Subcutaneous adipose tissue (tissue), 4 donors: Measurements from ENCODE around the gene ZNF354B. TPM values are rescaled to one million over a fixed set of nuclear protein-coding genes. Genes with fewer than 3 reads are reported as not detected.

Source experiments
- total RNA-seq, 4 donors: library from RNA; depleted of rRNA; stranded (reverse); fragments of >200 nt; gene quantifications; one replicate each; pipeline ENCODE4 v1.1.0, GENCODE V29; 2016
- TF ChIP-seq, protein P1 (sequence below): fragments of 450-650 bp; IDR thresholded peaks from one replicate; pipeline ENCODE4 v1.5.1; 2016; ENCODE audit warnings: low read depth, mild to moderate bottlenecking, control low read depth, antibody characterized with exemption, moderate library complexity

Gene ZNF354B
- total RNA-seq, 4 donors from 2014 or later = 18.9 to 30.0 (median 20.2) TPM

GRCh38 chr5:178866946-178867345 lies 7.2 kb downstream of the ZNF354B start:
- TF ChIP-seq, protein P1, sequence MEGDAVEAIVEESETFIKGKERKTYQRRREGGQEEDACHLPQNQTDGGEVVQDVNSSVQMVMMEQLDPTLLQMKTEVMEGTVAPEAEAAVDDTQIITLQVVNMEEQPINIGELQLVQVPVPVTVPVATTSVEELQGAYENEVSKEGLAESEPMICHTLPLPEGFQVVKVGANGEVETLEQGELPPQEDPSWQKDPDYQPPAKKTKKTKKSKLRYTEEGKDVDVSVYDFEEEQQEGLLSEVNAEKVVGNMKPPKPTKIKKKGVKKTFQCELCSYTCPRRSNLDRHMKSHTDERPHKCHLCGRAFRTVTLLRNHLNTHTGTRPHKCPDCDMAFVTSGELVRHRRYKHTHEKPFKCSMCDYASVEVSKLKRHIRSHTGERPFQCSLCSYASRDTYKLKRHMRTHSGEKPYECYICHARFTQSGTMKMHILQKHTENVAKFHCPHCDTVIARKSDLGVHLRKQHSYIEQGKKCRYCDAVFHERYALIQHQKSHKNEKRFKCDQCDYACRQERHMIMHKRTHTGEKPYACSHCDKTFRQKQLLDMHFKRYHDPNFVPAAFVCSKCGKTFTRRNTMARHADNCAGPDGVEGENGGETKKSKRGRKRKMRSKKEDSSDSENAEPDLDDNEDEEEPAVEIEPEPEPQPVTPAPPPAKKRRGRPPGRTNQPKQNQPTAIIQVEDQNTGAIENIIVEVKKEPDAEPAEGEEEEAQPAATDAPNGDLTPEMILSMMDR = no peak

DNA sequence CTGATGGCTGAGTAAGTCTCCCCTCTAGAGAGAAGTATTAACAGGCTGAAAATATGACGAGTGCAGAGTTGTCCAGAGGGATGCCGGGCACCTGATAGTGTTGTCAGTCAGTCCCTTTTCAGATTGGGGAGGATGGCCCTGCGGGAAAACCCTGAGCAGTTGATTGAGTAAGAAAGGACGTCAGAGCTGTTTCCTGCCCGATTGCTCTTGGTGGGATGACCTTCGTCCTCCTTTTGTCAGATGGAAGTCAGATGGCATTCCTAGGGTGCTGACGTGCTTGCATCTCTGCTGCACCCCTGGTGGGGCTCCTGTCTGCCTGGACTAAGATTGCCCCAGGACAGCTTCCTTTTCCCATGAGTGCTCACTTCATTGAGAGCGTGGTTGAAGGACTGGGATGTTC lies 9.8 kb downstream of the ZNF354B start:
- TF ChIP-seq, protein P1 = no peak

GRCh38 chr5:178870411-178870810 lies 10.7 kb downstream of the ZNF354B start:
- TF ChIP-seq, protein P1 = no peak

GRCh38 chr5:178872302-178872701 lies 12.5 kb downstream of the ZNF354B start:
- TF ChIP-seq, protein P1 = no peak

DNA sequence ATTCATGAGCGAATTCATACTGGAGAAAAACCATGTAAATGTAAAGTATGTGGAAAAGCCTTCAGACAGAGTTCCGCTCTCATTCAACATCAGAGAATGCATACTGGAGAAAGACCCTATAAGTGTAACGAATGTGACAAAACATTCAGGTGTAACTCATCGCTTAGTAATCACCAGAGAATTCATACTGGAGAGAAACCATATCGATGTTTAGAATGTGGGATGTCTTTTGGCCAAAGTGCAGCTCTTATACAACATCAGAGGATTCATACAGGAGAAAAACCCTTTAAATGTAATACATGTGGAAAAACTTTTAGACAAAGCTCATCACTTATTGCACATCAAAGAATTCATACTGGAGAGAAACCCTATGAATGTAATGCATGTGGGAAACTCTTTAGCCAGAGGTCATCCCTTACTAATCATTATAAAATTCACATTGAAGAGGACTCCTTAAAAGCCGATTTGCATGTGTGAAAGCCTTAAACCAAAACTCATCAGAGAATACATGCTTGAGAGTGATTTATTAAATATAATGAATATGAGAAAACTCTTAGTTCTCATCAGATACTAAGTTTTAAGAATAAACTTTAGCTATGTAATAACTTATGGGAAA lies 24.2 kb downstream of the ZNF354B start:
- TF ChIP-seq, protein P1 = no peak

DNA sequence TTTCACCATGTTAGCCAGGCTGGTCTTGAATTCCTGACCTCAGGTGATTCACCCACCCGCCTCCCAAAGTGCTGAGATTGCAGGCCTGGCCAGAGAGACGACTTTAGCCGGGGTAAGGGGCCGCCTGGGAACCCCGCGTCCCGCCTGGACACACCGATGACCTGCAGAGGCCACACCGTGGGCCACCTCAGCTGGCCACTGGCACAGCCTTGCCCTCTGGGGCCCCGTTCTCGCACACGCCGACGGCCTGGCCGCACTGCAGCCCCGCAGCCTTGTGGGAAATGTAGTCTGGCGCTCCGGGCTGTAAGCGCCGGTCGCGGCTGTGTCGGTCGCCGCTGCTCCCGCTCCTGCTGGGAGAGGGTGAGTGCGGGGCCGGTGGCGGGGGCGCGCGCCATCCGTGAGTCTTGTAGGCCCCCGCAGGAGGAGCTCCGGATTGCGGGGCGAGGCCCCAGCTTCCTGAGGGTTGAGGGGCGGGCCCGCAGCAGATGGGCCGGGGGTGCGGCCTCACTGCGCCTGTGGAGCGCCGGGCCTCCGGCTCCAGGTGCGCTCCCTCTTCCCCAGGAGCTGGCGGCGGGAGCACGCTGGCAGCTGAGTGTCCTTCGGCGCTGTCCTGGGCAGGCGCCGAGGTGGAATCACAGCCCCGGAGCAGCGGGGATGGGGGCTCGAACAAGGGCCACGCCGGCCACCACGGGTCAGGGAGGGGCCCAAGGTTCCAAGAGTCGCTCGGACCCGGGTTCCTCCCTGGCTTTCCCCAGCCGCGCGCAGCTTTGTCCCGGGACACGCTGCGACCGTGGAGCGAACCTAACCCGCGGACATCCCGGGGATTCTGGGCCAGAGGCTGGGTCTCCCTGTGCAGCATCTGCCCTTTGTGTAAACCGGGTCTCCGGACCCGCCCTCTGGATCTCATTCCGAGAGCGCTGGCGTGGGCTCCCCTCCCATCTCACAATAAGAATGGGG lies 36.1 kb downstream of the ZNF354B start, which contains the start of gene ZFP2:
Gene ZFP2, plus strand, starts transcription at position 299 of the 957 bp plus-strand sequence. CDS start 35,401 bp downstream, outside the sequence.
- TF ChIP-seq, protein P1 = no peak

DNA sequence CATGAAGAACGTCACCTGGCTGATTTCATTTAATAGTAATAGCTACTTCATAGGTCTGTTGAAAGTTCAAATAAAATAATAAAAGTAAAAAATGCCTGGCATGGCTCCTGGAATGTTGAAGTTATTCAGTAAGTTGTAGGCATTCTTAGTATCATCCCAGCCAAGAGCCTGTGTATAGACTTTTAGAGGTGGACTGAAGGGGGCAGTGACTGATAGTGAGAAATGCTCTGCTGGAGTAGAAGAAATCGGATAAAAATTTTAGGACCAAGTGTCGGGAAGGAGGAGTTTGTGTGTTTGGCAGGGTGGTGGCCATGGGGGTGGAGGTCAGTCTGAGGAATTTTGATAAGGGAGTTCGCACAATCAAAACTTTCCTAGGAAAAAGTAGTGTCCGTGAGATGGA lies 39.5 kb downstream of the ZNF354B start:
- TF ChIP-seq, protein P1 = no peak
